KMS-11 (cell line): ENCODE results near the gene ZNF549.

Experiments used
- H2AFZ ChIP-seq: fragments of 200-600 bp; sonication (generic); 2 replicates; pipeline ENCODE4 v1.6.1; 2016; ENCODE audit warnings: antibody characterized with exemption, mixed run types, low read depth
- H3K27ac ChIP-seq: fragments of 200-600 bp; sonication (generic); 2 replicates; pipeline ENCODE4 v1.6.1; 2016; ENCODE audit warnings: mild to moderate bottlenecking, mixed run types
- H3K27me3 ChIP-seq: fragments of 200-600 bp; sonication (generic); 2 replicates; pipeline ENCODE4 v1.6.1; 2017; ENCODE audit warnings: mild to moderate bottlenecking, low read depth, mixed run types, moderate library complexity; ENCODE audit not compliant: insufficient read depth
- H3K36me3 ChIP-seq: fragments of 200-600 bp; sonication (generic); 2 replicates; pipeline ENCODE4 v1.6.1; 2017; ENCODE audit warnings: mild to moderate bottlenecking, mixed run types; ENCODE audit not compliant: insufficient read depth
- H3K4me1 ChIP-seq: fragments of 200-600 bp; sonication (generic); 2 replicates; pipeline ENCODE4 v1.6.1; 2016; ENCODE audit warnings: mild to moderate bottlenecking, low read depth, mixed run types; ENCODE audit not compliant: poor library complexity, severe bottlenecking
- H3K4me2 ChIP-seq: fragments of 200-600 bp; sonication (generic); 2 replicates; pipeline ENCODE4 v1.7.0; 2016; ENCODE audit warnings: mild to moderate bottlenecking, mixed run types
- H3K4me3 ChIP-seq: fragments of 200-600 bp; sonication (generic); IDR thresholded peaks from 2 replicates; pipeline ENCODE4 v1.6.1; 2017; ENCODE audit warnings: low read depth, low read length, mixed read lengths; ENCODE audit not compliant: insufficient read depth
- H3K79me2 ChIP-seq: fragments of 200-600 bp; sonication (generic); 2 replicates; pipeline ENCODE4 v1.6.1; 2016; ENCODE audit warnings: low read depth, mixed run types; ENCODE audit not compliant: insufficient read depth
- H3K9ac ChIP-seq: fragments of 200-600 bp; sonication (generic); 2 replicates; pipeline ENCODE4 v1.6.1; 2016; ENCODE audit warnings: mild to moderate bottlenecking, mixed run types
- H4K20me1 ChIP-seq: fragments of 200-600 bp; sonication (generic); 2 replicates; pipeline ENCODE4 v1.6.1; 2016; ENCODE audit warnings: mild to moderate bottlenecking, mixed run types; ENCODE audit not compliant: insufficient read depth
- CTCF ChIP-seq: fragments of 200-600 bp; sonication (generic); conservative IDR thresholded peaks from 2 replicates; pipeline ENCODE4 v1.6.1; 2017; ENCODE audit warnings: low read depth, mild to moderate bottlenecking, antibody characterized with exemption, low read length, moderate library complexity, mixed read lengths

Gene ZNF549

GRCh38 chr19:57537953-57538547 lies 10.9 kb downstream of the ZNF549 start:
- H3K27me3 ChIP-seq = no peaks in the 10 kb centered on the region
- H4K20me1 ChIP-seq = no peaks in the 10 kb centered on the region
- H3K4me3 ChIP-seq = no peak overlapping the region
- H3K79me2 ChIP-seq = no peaks in the 10 kb centered on the region
- TF ChIP-seq CTCF = no peak
- no peak overlapping the region for H2AFZ ChIP-seq
- no peaks in the 10 kb centered on the region for H3K4me1 ChIP-seq
- H3K9ac ChIP-seq = no peak overlapping the region
- H3K36me3 ChIP-seq = no peaks in the 10 kb centered on the region
- no peak overlapping the region for H3K4me2 ChIP-seq
- no peak overlapping the region for H3K27ac ChIP-seq

DNA sequence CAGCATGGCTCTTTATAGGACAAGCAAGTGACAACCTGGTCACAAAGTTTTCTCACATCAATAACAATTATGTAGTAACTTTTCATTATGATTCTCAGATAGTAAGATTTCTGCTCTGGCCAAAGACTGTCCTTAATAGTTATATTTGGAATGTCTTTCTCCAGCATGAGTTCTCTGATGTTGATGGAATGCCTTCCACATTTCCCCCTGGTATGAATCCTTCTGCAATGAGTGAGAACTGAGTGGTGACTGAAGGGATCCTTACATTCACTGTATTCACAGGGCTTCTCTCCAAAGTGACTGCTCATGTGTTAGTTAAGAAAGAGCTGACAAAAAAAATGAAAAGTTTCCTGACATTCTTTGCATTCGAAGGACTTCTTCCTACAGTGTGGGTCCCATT lies 19.4 kb downstream of the ZNF549 start:
- Histone ChIP-seq H2AFZ (no peak overlapping the region), H3K79me2 (no peaks in the 10 kb centered on the region), H3K27me3 (no peaks in the 10 kb centered on the region), H3K27ac (no peak overlapping the region), H3K4me2 (no peak overlapping the region), H4K20me1 (no peaks in the 10 kb centered on the region), H3K36me3 (no peaks in the 10 kb centered on the region), H3K4me1 (no peaks in the 10 kb centered on the region), H3K4me3 (no peak overlapping the region), H3K9ac (no peak overlapping the region)
- TF ChIP-seq CTCF = no peak

- no peaks in the 10 kb centered on the region for H3K36me3 ChIP-seq
- H3K79me2 ChIP-seq = no peaks in the 10 kb centered on the region
Observed at GRCh38 chr19:57552432-57552831, 25.3 kb downstream of the ZNF549 start.

DNA sequence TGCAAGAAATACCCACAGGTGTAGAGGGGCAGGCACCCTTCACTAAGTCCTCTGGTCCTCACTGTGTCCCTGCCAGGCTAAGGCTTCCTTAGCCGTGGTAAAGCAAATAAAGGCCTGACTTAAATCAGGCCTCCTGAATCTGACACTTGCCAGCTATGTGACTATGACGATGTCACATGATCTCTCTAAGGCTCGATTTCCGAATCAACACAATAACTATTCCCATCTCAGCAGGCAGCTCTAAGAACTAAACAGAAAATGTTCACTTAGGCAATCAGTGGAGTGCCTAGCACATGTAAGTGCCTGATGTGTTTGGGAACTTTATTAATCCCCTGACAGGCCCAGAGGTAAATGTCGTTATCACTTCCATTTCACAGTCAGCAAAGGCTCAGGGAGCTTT lies 30.5 kb downstream of the ZNF549 start:
- H3K36me3 ChIP-seq = no peaks in the 10 kb centered on the region
- H3K79me2 ChIP-seq = peaks cover 4% of the 10 kb centered on the region; the same call in 1 of the 2 replicates
- no peak for TF ChIP-seq CTCF
- H3K4me2 ChIP-seq = no peak overlapping the region
- no peak overlapping the region for H3K27ac ChIP-seq
- H3K4me3 ChIP-seq = no peak overlapping the region
- no peak overlapping the region for H2AFZ ChIP-seq
- no peaks in the 10 kb centered on the region for H4K20me1 ChIP-seq
- H3K9ac ChIP-seq = no peak overlapping the region
- no peaks in the 10 kb centered on the region for H3K27me3 ChIP-seq
- no peaks in the 10 kb centered on the region for H3K4me1 ChIP-seq

More at GRCh38 chr19:57552432-57552831, 25.3 kb downstream of the ZNF549 start:
- Histone ChIP-seq H3K9ac (no peak overlapping the region), H3K4me2 (no peak overlapping the region), H4K20me1 (no peaks in the 10 kb centered on the region), H3K27me3 (no peaks in the 10 kb centered on the region), H2AFZ (no peak overlapping the region), H3K4me3 (no peak overlapping the region), H3K4me1 (no peaks in the 10 kb centered on the region), H3K27ac (no peak overlapping the region)
- no peak for TF ChIP-seq CTCF
